Activated T-cell treated with anti-CD3 and anti-CD28 coated beads, Interleukin-2, amount 50 U/mL, for 72 hours (primary cell): Measurements from ENCODE around the gene KRT34. TPM values are rescaled to one million over a fixed set of nuclear protein-coding genes. Genes with fewer than 3 reads are reported as not detected.
A peak's percentile ranks its signal among the peaks of the same experiment; 100 is the strongest.
"Not testable (repeated sequence)": the region's sequence is repeated elsewhere in the genome, so short reads cannot be mapped to it uniquely, and the experiment has no call there.

Experiments used
- ATAC-seq, 2 donors: fragments of 150-1000 bp; cut with Tn5 transposase; replicated peaks in 1 of 2; 2 replicates each; pipeline ENCODE4 v1.10.0; 2021; ENCODE audit warnings: moderate library complexity in 2 of 2, mild to moderate bottlenecking in 1 of 2
- DNase-seq, 2 donors: peaks; one replicate each; pipeline ENCODE4 v3.0.0; 2021 to 2022; ENCODE audit warnings: mixed read lengths in 1 of 2
- H3K27ac Mint-ChIP-seq: one replicate; pipeline ENCODE4 v1.8.0; 2022; ENCODE audit warnings: mild to moderate bottlenecking, moderate library complexity, mixed read lengths
- H3K27me3 Mint-ChIP-seq: one replicate; pipeline ENCODE4 v1.8.0; 2022; ENCODE audit warnings: low read depth, mixed read lengths
- H3K36me3 Mint-ChIP-seq, 2 donors: one replicate each; pipeline ENCODE4 v1.8.0; 2022; ENCODE audit warnings: mixed read lengths in 2 of 2, mild to moderate bottlenecking in 1 of 2; ENCODE audit not compliant: insufficient read depth in 2 of 2
- H3K4me1 Mint-ChIP-seq: one replicate; pipeline ENCODE4 v1.8.0; 2022; ENCODE audit warnings: low read depth, mixed read lengths
- H3K4me3 Mint-ChIP-seq, 2 donors: one replicate each; pipeline ENCODE4 v1.8.0; 2022; ENCODE audit warnings: mild to moderate bottlenecking in 2 of 2, mixed read lengths in 2 of 2, moderate library complexity in 2 of 2
- H3K9me3 Mint-ChIP-seq, 2 donors: one replicate each; pipeline ENCODE4 v1.8.0; 2022; ENCODE audit warnings: mixed read lengths in 2 of 2
- total RNA-seq, 2 donors: library from RNA; stranded (reverse); gene quantifications; one replicate each; pipeline ENCODE4 v1.2.3, GENCODE V29; 2022

The KRT34 gene
- not detected for total RNA-seq

GRCh38 chr17:41381943-41382342 is at the start of gene KRT34:
Gene KRT34 (minus strand): TSS chr17:41382306. CDS start chr17:41382246, 60 bp downstream.
- not testable (repeated sequence) for H3K36me3 Mint-ChIP-seq, H3K27me3 Mint-ChIP-seq, H3K9me3 Mint-ChIP-seq, DNase-seq, ATAC-seq, H3K4me3 Mint-ChIP-seq, H3K27ac Mint-ChIP-seq
- peaks cover 10% of the 10 kb centered on the region for H3K4me1 Mint-ChIP-seq

GRCh38 chr17:41430376-41430775 is 48.3 kb upstream of the KRT34 start:
- H3K27ac Mint-ChIP-seq, ATAC-seq, H3K4me3 Mint-ChIP-seq, H3K36me3 Mint-ChIP-seq, H3K27me3 Mint-ChIP-seq, DNase-seq, H3K9me3 Mint-ChIP-seq, H3K4me1 Mint-ChIP-seq: not testable (repeated sequence)

GRCh38 chr17:41429667-41430066 is 47.6 kb upstream of the KRT34 start:
- H3K9me3 Mint-ChIP-seq: no peaks in the 10 kb centered on the region
- H3K27ac Mint-ChIP-seq: no peak overlapping the region
- no peaks in the 10 kb centered on the region for H3K36me3 Mint-ChIP-seq
- no peaks in the 10 kb centered on the region for H3K4me1 Mint-ChIP-seq
- no peak for DNase-seq
- H3K27me3 Mint-ChIP-seq: no peaks in the 10 kb centered on the region
- H3K4me3 Mint-ChIP-seq: no peak overlapping the region
- ATAC-seq: no peak

- Mint-ChIP-seq H3K27me3 (no peaks in the 10 kb centered on the region), H3K36me3 (no peaks in the 10 kb centered on the region), H3K4me1 (no peaks in the 10 kb centered on the region), H3K27ac (no peak overlapping the region), H3K4me3 (no peak overlapping the region), H3K9me3 (no peaks in the 10 kb centered on the region)
- ATAC-seq (no peak), DNase-seq (no peak)
Observed at GRCh38 chr17:41428591-41429291, 46.6 kb upstream of the KRT34 start.

GRCh38 chr17:41424111-41424635 is 42.1 kb upstream of the KRT34 start, which contains the start of gene KRT37:
Gene KRT37 (minus strand): TSS chr17:41424585. CDS start chr17:41424523, 62 bp downstream.
- H3K9me3 Mint-ChIP-seq: no peaks in the 10 kb centered on the region
- DNase-seq (no peak), ATAC-seq (no peak)
- no peak within 1 kb of the TSS for H3K27ac Mint-ChIP-seq
- H3K4me3 Mint-ChIP-seq: no peak within 1 kb of the TSS
- no peaks in the 10 kb centered on the region for H3K27me3 Mint-ChIP-seq
- no peaks in the 10 kb centered on the region for H3K4me1 Mint-ChIP-seq
- no peaks in the 10 kb centered on the region for H3K36me3 Mint-ChIP-seq

GRCh38 chr17:41422586-41422985 is 40.5 kb upstream of the KRT34 start:
- not testable (repeated sequence) for H3K27ac Mint-ChIP-seq, H3K9me3 Mint-ChIP-seq, DNase-seq, ATAC-seq, H3K4me1 Mint-ChIP-seq, H3K4me3 Mint-ChIP-seq, H3K36me3 Mint-ChIP-seq, H3K27me3 Mint-ChIP-seq

GRCh38 chr17:41421617-41422016 is 39.5 kb upstream of the KRT34 start:
- Mint-ChIP-seq H3K4me3 (no peak overlapping the region), H3K9me3 (no peaks in the 10 kb centered on the region), H3K4me1 (no peaks in the 10 kb centered on the region), H3K36me3 (no peaks in the 10 kb centered on the region), H3K27ac (no peak overlapping the region), H3K27me3 (no peaks in the 10 kb centered on the region)
- ATAC-seq: no peak
- no peak for DNase-seq

- H3K4me1 Mint-ChIP-seq: no peaks in the 10 kb centered on the region
- ATAC-seq (no peak), DNase-seq (no peak)
- H3K27ac Mint-ChIP-seq: no peak overlapping the region
- H3K36me3 Mint-ChIP-seq: no peaks in the 10 kb centered on the region
- H3K4me3 Mint-ChIP-seq: no peak overlapping the region
- no peaks in the 10 kb centered on the region for H3K9me3 Mint-ChIP-seq
- H3K27me3 Mint-ChIP-seq: no peaks in the 10 kb centered on the region
Observed at GRCh38 chr17:41421116-41421515, 39.0 kb upstream of the KRT34 start.

GRCh38 chr17:41420134-41420533 is 38.0 kb upstream of the KRT34 start:
- Mint-ChIP-seq H3K4me1 (no peaks in the 10 kb centered on the region), H3K27ac (no peak overlapping the region)

GRCh38 chr17:41419716-41420115 is 37.6 kb upstream of the KRT34 start:
- ATAC-seq: no peak
- no peaks in the 10 kb centered on the region for H3K4me1 Mint-ChIP-seq
- no peaks in the 10 kb centered on the region for H3K9me3 Mint-ChIP-seq
- no peaks in the 10 kb centered on the region for H3K27me3 Mint-ChIP-seq
- DNase-seq: no peak
- no peaks in the 10 kb centered on the region for H3K36me3 Mint-ChIP-seq
- H3K27ac Mint-ChIP-seq: no peak overlapping the region
- no peak overlapping the region for H3K4me3 Mint-ChIP-seq

More at GRCh38 chr17:41420134-41420533, 38.0 kb upstream of the KRT34 start:
- Mint-ChIP-seq H3K27me3 (no peaks in the 10 kb centered on the region), H3K4me3 (no peak overlapping the region), H3K9me3 (no peaks in the 10 kb centered on the region), H3K36me3 (no peaks in the 10 kb centered on the region)
- no peak for ATAC-seq
- DNase-seq: no peak

GRCh38 chr17:41418116-41418860 is 36.2 kb upstream of the KRT34 start:
- Mint-ChIP-seq H3K9me3 (no peaks in the 10 kb centered on the region), H3K4me3 (no peak overlapping the region), H3K27me3 (no peaks in the 10 kb centered on the region), H3K36me3 (no peaks in the 10 kb centered on the region), H3K4me1 (no peaks in the 10 kb centered on the region), H3K27ac (no peak overlapping the region)
- ATAC-seq (no peak), DNase-seq (no peak)

- Mint-ChIP-seq H3K9me3 (no peaks in the 10 kb centered on the region), H3K4me3 (no peak overlapping the region), H3K27me3 (no peaks in the 10 kb centered on the region), H3K4me1 (no peaks in the 10 kb centered on the region), H3K27ac (no peak overlapping the region), H3K36me3 (no peaks in the 10 kb centered on the region)
- ATAC-seq (peak in 1 of 2 donors; percentile 43), DNase-seq (no peak)
Observed at GRCh38 chr17:41417576-41418015, 35.5 kb upstream of the KRT34 start.

- no peak for ATAC-seq
- Mint-ChIP-seq H3K27me3 (no peaks in the 10 kb centered on the region), H3K4me1 (no peaks in the 10 kb centered on the region), H3K36me3 (no peaks in the 10 kb centered on the region), H3K9me3 (no peaks in the 10 kb centered on the region), H3K27ac (no peak overlapping the region), H3K4me3 (no peak overlapping the region)
- no peak for DNase-seq
Observed at GRCh38 chr17:41417127-41417526, 35.0 kb upstream of the KRT34 start.
